OCI-LY1 (cell line): ENCODE measurements around the gene RALGDS.

Source experiments
- H2AFZ ChIP-seq: fragments of 200-600 bp; sonication (generic), shearing (Covaris generic); 2 replicates; pipeline ENCODE4 v1.6.0; 2014; ENCODE audit warnings: antibody characterized with exemption, mild to moderate bottlenecking, low read length
- H3F3A ChIP-seq: fragments of 200-600 bp; sonication (generic), shearing (Covaris generic); 2 replicates; pipeline ENCODE4 v1.6.0; 2014; ENCODE audit warnings: mild to moderate bottlenecking, antibody characterized with exemption, low read length, moderate library complexity; ENCODE audit not compliant: insufficient read depth
- H3K27ac ChIP-seq: fragments of 200-600 bp; sonication (generic); 2 replicates; pipeline ENCODE4 v1.5.1; 2014; ENCODE audit warnings: low read length, mixed run types, mild to moderate bottlenecking, low read depth; ENCODE audit not compliant: poor library complexity, severe bottlenecking
- H3K27me3 ChIP-seq: fragments of 200-600 bp; sonication (generic); 2 replicates; pipeline ENCODE4 v1.6.0; 2014; ENCODE audit warnings: antibody characterized with exemption, mild to moderate bottlenecking, low read length, moderate library complexity; ENCODE audit not compliant: insufficient read depth
- H3K36me3 ChIP-seq: fragments of 200-600 bp; sonication (generic); 2 replicates; pipeline ENCODE4 v1.6.1; 2014; ENCODE audit warnings: mild to moderate bottlenecking, antibody characterized with exemption, low read length, moderate library complexity, mixed read lengths; ENCODE audit not compliant: insufficient read depth
- H3K4me1 ChIP-seq: fragments of 200-600 bp; sonication (generic); 2 replicates; pipeline ENCODE4 v1.5.1; 2014; ENCODE audit warnings: mild to moderate bottlenecking, low read length, moderate library complexity; ENCODE audit not compliant: insufficient read depth, severe bottlenecking
- H3K4me2 ChIP-seq: fragments of 200-600 bp; sonication (generic), shearing (Covaris generic); 2 replicates; pipeline ENCODE4 v1.6.1; 2014; ENCODE audit warnings: low read length
- H3K4me3 ChIP-seq: fragments of 200-600 bp; sonication (generic); 2 replicates; pipeline ENCODE4 v1.5.1; 2014; ENCODE audit warnings: low read length, low read depth, mild to moderate bottlenecking, mixed read lengths; ENCODE audit not compliant: poor library complexity, severe bottlenecking
- H3K79me2 ChIP-seq: fragments of 200-600 bp; shearing (Covaris generic); 2 replicates; pipeline ENCODE4 v1.6.1; 2016; ENCODE audit warnings: mixed run types, low read length, mixed read lengths; ENCODE audit not compliant: insufficient read depth
- H3K9ac ChIP-seq: fragments of 200-600 bp; sonication (generic), shearing (Covaris generic); 2 replicates; pipeline ENCODE4 v1.6.1; 2014; ENCODE audit warnings: mild to moderate bottlenecking, low read length, mixed read lengths
- H3K9me2 ChIP-seq: fragments of 200-600 bp; sonication (generic), shearing (Covaris generic); 2 replicates; pipeline ENCODE4 v1.6.1; 2014; ENCODE audit warnings: low read depth, mild to moderate bottlenecking, low read length, mixed read lengths
- H3K9me3 ChIP-seq: fragments of 200-600 bp; shearing (Covaris generic); 2 replicates; pipeline ENCODE4 v1.6.1; 2014; ENCODE audit warnings: low read length, mixed read lengths
- H4K20me1 ChIP-seq: fragments of 200-600 bp; sonication (generic), shearing (Covaris generic); 2 replicates; pipeline ENCODE4 v1.6.0; 2016; ENCODE audit warnings: mild to moderate bottlenecking, low read length; ENCODE audit not compliant: insufficient read depth
- CTCF ChIP-seq: fragments of 200-600 bp; sonication (generic), shearing (Covaris generic); IDR thresholded peaks from 2 replicates; pipeline ENCODE4 v1.5.1; 2017; ENCODE audit warnings: mild to moderate bottlenecking, antibody characterized with exemption, low read length, moderate library complexity, mixed read lengths
- EZH2 ChIP-seq: fragments of 200-600 bp; sonication (generic), shearing (Covaris generic); IDR thresholded peaks from 2 replicates; pipeline ENCODE4 v1.8.0; 2017; ENCODE audit warnings: borderline replicate concordance, mixed run types, mild to moderate bottlenecking, antibody characterized with exemption, low read length, moderate library complexity, mixed read lengths

The RALGDS gene

GRCh38 chr9:133144142-133144903 is 23.3 kb upstream of the RALGDS start:
- H3K9me3 ChIP-seq = no peaks in the 10 kb centered on the region
- H3K27ac ChIP-seq = peak overlapping the region; percentile 37
- no peaks in the 10 kb centered on the region for H4K20me1 ChIP-seq
- H3K9me2 ChIP-seq = no peaks in the 10 kb centered on the region
- H3K4me1 ChIP-seq = peaks cover 47% of the 10 kb centered on the region
- H3K4me2 ChIP-seq = peak overlapping the region; percentile 72
- H3K9ac ChIP-seq = peak overlapping the region; percentile 34; the same call in 1 of the 2 replicates
- TF ChIP-seq CTCF (peak; percentile 97), EZH2 (no peak)
- no peak overlapping the region for H2AFZ ChIP-seq
- H3K27me3 ChIP-seq = no peaks in the 10 kb centered on the region
- H3K79me2 ChIP-seq = no peaks in the 10 kb centered on the region
- H3F3A ChIP-seq = no peaks in the 10 kb centered on the region
- H3K4me3 ChIP-seq = peak overlapping the region; percentile 49
- no peaks in the 10 kb centered on the region for H3K36me3 ChIP-seq

GRCh38 chr9:133143639-133144141 is 22.6 kb upstream of the RALGDS start:
- Histone ChIP-seq H3K27ac (peak overlapping the region; percentile 37), H3K27me3 (no peaks in the 10 kb centered on the region), H3K9me2 (no peaks in the 10 kb centered on the region), H3K4me3 (peak overlapping the region; percentile 49), H3K4me1 (peaks cover 47% of the 10 kb centered on the region), H3K79me2 (no peaks in the 10 kb centered on the region), H3F3A (no peaks in the 10 kb centered on the region), H3K36me3 (no peaks in the 10 kb centered on the region), H3K9ac (peak overlapping the region; percentile 34; the same call in 1 of the 2 replicates), H3K4me2 (peak overlapping the region; percentile 72), H2AFZ (no peak overlapping the region), H4K20me1 (no peaks in the 10 kb centered on the region), H3K9me3 (no peaks in the 10 kb centered on the region)
- no peak for TF ChIP-seq EZH2
- TF ChIP-seq CTCF = no peak

GRCh38 chr9:133142684-133143622 is 21.9 kb upstream of the RALGDS start:
- Histone ChIP-seq H4K20me1 (no peaks in the 10 kb centered on the region), H3K27ac (peak overlapping the region; percentile 21), H2AFZ (no peak overlapping the region), H3K4me3 (no peak overlapping the region), H3F3A (no peaks in the 10 kb centered on the region), H3K9me2 (no peaks in the 10 kb centered on the region), H3K79me2 (no peaks in the 10 kb centered on the region), H3K36me3 (no peaks in the 10 kb centered on the region), H3K27me3 (no peaks in the 10 kb centered on the region), H3K9ac (no peak overlapping the region), H3K4me2 (no peak overlapping the region), H3K4me1 (peaks cover 43% of the 10 kb centered on the region), H3K9me3 (no peaks in the 10 kb centered on the region)
- TF ChIP-seq EZH2 = no peak
- no peak for TF ChIP-seq CTCF
